NCI-H1048 (cell line): ENCODE results near the gene PPM1M.

Source experiments
- DNase-seq: peaks from one replicate; lab custom pipeline; 2025; lab: John Stamatoyannopoulos, UW

PPM1M gene

DNA sequence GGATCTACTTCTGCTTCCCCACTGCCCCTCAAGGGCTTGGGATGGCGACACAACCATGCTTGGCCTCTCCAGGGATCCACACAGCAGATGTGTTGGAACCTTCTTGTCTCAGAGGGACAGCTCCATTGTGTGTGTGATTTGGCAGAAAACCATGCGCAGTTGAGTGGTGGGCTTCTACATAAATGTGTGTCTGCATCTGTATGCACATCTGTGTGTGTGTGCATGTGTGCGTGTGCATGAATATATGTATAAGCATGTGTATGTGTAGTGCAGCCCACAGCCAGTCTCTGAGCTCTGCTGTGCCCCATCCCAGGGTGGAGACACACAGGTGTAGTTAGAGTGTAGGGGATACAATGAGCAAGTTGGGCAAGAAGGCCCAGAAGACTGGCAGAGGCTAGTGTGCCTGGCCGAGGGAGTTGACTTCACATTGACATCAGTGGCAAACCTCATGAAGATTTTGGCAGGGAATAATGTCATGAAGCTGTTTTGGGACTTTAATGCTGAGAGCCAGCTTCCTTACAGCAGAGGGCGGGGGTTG is 50.2 kb downstream of the PPM1M start:
- no peak for DNase-seq

DNA sequence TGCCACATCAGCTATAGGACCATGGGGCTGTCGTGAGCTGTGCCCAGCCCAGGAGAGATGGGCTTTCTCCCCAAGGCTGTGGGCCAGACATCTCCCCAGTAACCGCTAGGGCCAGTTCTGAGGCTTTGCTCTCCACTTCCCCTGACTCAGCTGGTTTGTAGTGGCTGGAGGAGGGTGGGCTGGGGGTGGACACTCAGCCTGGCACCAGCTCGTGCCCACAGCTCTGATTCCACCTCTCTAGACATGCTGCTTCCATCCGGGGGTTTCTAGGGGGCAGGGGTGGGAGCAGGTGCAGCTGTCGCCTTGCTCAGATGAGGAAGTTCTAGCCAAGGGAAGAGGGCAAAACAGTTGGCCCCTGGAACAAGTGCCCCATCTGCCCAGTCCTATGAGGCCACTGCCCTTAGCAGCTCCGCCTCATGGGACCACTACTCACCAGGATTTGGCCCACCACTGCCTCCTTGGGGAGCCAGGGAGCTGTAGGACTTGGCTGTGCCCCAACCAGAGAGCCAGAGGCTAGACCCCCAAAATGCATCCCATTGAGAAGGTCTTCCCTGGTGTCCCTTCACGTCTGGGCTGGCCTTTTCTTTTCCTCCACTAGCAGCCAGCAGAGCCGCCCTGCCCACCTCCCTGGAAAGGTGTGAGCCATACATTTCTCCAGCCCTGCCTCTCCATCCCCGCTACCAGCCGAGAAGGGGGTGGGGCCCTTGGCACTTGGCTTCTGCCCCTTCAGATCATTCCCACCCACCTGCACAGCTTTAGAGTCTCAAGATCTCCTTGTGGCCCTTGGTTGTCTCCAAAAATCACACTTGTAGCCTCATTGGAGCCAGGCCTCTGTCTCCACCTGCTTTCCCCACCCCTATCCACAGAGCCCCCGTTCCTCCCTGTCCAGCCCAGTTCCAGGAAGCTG is 51.9 kb downstream of the PPM1M start:
- no peak for DNase-seq

DNA sequence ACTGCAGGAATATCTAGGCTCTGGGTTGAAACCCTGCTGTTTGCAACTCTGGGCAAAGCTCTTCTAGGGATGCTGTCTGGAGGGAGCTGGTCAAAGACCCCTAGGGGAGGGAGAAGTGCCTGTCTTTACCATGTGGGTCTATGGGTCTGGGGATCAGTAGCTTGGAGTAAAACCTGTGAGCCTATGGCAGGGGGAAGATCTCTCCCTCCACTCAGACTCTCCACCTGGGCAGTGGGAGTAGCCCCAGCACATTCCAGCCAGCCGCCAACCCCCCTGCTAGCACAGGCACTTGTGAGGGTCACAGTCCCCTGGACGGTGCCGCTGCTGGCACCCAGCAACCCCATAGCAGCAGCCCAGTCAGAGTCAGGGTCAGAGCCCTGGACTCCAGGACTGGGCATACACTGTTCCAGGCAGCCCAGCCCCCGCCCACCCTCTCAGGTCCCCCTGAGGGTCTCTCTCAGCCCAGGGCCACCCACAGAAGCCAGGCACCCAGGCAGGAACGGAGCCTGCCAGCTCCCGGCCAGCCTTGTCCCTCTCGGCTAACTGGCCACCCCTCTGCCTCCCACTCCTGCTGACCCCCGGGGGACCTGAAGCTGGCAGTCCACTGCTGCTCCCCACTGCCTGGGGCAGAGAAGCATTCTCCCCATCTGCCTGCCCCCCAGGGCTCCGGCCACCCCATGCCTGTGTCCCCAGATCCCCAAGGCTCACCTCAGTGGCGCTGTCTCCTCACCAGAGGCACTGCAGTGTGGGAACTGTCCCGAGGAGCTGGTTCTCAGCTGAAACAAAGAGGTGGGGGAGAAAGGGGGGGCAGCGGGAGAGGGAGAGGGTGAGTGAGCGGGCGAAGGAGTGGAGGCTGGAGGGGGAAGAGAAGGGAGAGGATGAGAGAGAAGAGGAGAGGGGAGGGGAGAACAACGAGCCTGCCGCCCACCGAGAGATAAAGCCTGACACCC is 52.9 kb downstream of the PPM1M start:
- DNase-seq = no peak

DNA sequence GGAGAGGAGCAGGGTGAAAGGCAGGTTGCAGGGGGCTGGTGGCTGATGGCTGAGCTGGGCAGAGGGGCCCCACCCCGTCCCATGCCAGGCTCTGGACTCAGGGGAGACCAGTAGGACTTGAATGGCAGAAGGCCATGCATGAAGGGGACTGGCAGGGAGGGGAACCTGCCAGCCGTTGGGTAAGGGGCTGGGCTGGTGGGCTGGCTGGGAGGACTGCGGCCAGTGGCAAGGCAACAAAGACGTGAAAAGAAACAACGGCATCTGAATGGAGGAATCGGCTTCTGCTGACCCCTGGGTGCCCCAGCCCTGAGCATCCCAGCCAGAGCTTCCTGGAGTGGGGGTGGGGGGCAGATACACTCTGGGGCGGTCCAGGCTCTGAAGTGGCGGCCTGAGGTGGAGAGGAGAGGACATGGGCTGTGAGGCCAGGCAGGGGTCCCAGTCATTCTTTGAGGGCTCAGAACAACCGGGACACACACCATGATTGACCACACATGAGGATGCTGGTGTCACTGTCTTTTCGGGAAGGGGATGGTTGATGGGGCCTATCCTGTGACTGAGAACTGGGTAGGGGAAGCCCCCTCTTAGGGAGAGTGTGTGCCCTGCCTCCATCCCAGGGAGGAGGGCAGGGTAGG is 53.8 kb downstream of the PPM1M start:
- no peak for DNase-seq
